ENCODE results near the gene P2RY12.

- TF ChIP-seq, protein P1, sequence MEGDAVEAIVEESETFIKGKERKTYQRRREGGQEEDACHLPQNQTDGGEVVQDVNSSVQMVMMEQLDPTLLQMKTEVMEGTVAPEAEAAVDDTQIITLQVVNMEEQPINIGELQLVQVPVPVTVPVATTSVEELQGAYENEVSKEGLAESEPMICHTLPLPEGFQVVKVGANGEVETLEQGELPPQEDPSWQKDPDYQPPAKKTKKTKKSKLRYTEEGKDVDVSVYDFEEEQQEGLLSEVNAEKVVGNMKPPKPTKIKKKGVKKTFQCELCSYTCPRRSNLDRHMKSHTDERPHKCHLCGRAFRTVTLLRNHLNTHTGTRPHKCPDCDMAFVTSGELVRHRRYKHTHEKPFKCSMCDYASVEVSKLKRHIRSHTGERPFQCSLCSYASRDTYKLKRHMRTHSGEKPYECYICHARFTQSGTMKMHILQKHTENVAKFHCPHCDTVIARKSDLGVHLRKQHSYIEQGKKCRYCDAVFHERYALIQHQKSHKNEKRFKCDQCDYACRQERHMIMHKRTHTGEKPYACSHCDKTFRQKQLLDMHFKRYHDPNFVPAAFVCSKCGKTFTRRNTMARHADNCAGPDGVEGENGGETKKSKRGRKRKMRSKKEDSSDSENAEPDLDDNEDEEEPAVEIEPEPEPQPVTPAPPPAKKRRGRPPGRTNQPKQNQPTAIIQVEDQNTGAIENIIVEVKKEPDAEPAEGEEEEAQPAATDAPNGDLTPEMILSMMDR (IDR thresholded peaks at IDR 0.05), result no peak
- TF ChIP-seq ZFX (IDR thresholded peaks at IDR 0.05; ENCODE audit: borderline replicate concordance), result no peak
These were observed 77.4 kb downstream of the P2RY12 start for GRCh38 chr3:151307131-151307530.
